Right renal pelvis (tissue), 4 donors: Measurements from ENCODE around the gene AOPEP. TPM values are rescaled to one million over a fixed set of nuclear protein-coding genes. Genes with fewer than 3 reads are reported as not detected.

Source experiments
- DNase-seq, 4 donors: peaks; one replicate each; pipeline ENCODE4 v3.0.0-alpha.2; 2013; ENCODE audit warnings: low read depth in 4 of 4, low spot score in 3 of 4, missing footprints in 1 of 4
- polyA plus RNA-seq, 4 donors: library from polyadenylated mRNA; unstranded; fragments of 120-200 nt; gene quantifications; one replicate each; pipeline ENCODE4 v1.2.1, GENCODE V29; 2013; ENCODE audit not compliant: insufficient read length in 4 of 4

Gene AOPEP
- polyA plus RNA-seq, 4 donors: 48.1 to 60.2 (median 52.1) TPM

DNA sequence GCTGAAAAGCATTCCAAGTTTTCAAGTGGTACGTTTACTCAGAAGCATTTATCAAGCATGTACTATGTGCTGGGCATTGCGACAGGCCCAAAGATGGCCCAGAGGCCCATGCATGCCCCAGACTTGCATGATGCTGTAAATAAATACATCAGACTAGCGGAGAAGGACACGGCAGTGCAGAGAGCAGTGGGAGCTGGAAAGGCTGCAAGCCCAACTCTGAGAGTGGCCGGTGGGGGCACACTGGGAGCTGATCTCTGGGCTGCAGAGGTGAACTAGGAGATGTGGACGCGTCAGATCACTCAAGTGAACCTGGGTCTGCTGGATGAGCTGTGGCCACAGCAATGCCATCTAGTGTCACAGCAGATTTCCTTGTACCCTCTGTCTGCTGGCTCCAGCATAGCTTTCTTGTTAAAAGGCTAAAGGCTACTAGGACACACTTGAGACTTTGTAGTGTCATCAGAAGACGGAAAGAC is 344.1 kb downstream of the AOPEP start:
- no peak for DNase-seq

DNA sequence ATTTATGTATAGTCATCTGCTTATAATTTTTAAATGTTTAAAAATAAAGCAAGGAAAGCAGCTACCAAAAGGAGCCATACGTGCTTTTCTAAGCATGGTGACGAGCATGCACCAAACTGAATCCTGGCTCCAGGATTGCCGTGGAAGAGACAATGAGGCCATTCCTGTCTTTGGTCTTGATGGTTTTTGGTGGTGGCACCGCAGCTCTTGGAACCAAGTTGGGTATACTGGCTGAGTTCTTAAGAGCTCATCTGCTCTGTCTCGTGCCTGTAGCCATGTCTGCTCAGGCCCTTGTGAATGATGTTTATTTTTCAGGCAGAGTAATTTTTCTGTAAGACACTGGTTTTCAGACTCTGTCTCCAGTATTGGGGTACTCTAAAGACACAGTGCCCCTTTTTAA is 345.0 kb downstream of the AOPEP start:
- no peak for DNase-seq

DNA sequence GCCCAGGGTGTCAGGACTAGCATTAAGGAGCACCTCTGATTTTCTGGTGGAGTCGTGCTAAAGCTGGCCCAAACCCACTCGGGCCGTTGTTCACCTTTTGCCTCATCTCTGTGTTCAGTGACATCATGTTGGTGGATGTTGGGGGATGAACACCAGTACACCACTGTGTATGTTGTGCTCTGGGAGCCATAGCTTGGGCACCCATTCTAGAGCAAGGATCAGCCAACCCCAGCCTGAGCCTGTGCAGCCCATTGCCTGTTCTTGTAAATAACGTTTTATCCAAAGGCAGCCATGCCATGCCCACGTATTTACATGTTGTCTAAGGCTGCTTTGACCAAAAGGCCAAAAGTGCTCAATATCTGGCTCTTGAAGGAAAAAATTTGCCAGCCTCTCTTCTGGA is 345.4 kb downstream of the AOPEP start:
- no peak for DNase-seq

DNA sequence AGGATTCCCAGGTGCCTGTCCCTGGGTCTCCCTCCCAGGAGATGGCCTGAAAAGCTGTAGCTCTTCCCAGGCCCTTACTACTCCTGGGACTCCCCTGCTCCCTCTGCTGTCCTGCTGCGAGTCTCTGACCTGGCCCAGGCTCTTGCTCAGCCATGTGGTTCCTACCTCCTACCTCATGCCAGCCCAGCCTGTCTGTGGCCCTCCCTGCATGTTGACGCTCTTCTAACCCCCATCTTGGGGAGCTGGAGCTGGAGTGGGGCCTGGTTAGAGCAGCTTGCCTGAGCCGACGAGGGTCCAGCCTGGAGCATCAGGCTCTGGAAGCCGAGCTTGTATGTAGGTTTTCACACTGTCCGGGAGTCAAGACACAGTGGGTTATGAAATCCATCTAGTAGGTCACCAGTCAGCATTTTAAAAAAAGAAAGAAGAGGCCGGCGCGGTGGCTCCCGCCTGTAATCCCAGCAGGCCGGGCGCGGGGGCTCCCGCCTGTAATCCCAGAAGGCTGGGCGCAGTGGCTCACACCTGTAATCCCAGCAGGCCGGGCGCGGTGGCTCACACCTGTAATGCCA is 346.6 kb downstream of the AOPEP start:
- DNase-seq: no peak

DNA sequence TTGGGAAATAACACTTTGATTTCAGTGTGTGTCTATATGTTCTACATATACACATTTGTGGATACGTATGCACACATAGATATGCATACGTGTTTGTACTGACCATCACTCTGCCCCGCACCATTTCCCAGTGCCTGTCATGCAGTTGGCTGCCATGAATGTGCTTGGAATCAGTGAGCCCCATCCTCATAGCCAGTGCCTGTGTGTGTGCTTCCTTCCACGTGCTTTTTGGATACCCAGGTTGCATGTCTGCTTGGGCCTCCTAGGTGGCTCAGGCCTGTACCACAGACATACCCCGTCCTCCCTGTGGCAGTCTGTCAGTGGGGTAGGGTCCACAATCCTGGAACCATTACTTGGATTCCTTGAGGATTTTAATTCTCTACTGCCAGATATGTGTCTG is 347.4 kb downstream of the AOPEP start:
- no peak for DNase-seq

DNA sequence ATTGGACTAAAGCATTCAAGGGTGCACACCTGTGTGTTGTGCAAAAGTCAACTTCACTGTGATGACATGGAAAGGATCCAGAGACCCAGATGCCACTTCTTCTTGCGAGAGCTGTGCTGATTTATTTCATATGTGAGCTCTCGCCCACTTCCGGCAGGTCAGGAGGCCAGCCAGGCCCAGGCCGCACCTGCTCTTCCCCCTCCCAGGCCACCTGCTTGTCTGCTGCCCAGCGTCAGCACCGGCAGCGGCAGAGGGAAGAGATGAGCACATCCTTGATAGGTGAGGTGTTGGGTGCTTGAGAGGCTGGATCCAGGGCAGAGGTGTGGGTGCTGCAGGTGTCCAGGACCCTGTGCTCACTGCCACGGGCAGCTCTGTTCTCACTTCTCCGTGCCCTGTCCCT is 348.1 kb downstream of the AOPEP start:
- no peak for DNase-seq

DNA sequence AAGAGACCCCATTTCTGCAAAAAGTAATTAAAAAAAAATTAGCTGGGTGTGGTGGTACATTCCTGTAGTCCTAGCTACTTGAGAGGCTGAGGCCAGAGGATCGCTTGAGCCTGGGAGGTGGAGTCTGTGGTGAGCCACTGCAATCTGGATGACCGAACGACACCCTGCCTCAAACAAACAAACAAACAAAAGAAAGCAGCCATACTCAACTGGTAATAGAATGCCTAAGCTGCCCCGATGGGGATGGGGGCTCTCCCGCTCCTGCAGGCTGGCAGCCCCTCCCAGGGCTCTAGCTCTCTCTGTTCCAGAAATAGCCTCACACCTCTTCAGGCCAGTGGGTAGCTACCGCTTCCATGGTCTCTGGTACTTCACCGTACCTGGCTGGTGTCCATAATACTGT is 349.2 kb downstream of the AOPEP start:
- no peak for DNase-seq

DNA sequence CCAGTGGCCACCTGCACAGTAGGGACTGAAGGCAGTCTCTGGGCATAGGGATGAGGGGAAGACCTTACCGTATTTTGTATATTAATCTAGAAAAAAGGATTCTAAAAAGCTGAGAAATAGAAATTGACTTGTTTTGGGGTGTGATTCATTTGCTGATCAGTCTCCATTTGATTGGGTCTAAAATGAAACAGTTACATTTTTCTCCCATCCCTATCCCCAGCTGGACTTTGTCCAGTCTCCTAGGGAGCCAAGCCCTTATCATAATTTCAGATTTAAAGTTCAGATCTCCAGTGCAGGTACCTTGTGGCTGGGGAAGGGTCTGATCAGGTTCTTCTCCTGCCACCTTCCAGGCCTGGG is 350.2 kb downstream of the AOPEP start:
- DNase-seq: no peak

DNA sequence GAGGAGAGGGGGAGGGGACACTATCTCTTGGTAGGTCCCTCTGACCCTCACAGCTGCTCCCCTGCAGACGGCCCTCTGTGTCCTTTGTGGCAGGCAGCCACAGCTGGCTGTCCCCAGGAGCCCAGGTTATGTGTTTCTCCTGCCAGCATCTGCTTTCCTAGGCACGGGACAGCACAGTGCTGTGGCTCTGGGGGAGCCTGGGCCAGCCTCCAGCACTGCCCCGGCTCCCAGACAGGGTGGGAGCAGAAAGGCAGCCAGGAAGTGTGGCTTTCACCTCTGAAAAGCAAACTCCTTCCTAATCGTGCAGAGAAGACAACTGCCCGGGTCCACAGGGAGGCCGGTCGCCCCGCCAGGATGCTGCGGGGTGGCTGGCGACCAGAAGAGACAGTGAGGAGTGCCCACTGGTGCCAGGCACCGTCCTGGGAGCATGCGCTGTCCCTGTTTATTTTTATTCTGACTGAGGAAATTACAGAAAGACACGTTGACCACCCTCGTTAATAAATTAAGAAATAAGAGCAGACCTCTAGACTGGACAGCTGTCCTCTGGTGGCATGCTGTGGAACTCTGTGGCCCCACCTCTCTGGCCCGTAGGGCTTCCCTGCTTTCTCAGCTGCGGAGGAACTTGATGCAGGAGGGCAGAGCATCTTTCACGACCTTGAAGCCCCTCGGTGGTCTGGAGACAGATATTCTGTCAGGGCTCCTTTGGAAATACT is 350.7 kb downstream of the AOPEP start:
- DNase-seq: no peak

DNA sequence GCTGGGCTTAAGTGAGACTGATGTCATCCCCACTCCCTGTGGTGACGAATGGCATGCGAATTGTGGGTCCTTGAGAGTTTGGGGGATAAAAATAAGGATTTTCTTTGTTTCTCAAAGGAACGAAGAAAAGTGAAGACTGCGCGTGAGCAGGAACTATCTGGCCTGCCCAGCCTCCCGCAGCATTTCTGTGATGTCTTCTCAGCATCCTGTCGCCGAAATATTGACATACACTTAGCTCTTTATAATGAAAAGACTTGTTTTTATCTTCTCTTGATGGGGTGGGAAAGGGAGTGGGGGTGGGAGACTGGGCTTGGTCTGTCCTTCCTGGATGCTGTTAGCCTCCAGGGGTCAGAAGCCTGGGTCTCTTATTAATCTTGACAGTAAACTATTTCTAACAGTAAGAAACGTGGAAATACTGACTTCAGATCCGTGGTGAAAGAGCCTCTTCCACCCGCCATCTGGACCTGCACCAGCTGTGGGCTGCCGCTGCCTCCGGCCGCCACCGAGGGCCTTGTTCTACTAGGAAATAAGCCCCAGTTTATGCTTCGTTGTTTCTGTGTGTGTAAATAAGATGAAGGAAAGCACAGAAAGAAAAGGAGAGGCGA is 351.4 kb downstream of the AOPEP start:
- DNase-seq: no peak

DNA sequence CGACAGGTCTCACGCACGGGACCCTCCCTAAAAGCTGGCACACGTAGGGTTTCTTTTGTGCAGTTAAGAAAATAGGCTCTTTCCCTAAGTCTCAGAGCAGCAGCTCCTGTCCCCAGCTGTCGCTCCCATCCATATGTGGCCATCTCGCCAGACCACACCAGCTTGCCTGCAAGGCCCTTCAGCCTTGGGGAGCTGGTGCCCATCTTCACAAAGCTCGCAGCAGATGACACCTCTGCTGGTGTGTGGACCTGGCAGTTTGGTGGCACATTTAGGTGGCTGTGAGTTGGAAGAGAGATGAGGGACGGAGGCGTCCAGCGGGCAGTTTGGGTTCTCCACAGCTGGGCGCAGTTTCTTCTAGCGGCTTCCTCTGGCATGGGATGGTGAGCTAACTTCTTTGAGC is 352.0 kb downstream of the AOPEP start:
- no peak for DNase-seq

DNA sequence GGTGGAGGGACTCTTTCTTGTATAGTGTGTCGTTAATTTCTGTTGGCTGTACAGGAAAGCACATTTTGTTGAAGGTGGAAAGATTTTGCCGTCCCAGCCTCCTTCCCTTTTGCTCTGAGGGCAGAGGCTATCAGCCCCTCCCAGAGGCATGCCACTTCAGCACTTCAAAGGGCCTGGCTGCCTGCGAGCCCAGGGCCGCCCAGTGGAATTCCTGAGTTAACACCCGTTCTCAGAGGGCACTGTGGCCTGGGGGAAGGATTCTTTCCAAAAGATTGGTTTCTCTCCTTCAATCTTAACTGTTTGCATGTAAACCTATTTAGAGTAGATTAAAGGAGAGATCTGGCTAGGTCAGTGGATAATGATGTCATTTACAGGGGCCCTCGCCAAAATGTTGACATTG is 352.4 kb downstream of the AOPEP start:
- no peak for DNase-seq

DNA sequence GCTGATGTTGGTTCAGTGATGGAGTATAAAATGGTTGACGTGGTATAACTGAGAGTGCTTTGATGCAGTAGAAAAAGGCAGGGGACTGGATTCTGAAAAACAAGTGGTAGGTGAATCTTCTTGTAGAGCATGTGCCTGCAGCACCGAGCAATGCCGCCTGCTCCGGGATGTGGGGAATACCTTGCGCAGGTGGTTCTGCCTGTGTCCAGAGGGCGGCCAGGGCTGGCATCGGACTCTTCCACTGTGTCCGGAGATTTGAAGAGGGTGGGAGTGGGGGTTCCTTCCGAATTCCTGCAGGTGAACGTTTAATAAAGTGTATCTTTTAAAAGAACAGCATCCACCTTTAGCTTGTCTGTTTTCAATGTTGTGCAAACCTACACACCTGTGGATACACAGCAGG is 353.0 kb downstream of the AOPEP start:
- no peak for DNase-seq

DNA sequence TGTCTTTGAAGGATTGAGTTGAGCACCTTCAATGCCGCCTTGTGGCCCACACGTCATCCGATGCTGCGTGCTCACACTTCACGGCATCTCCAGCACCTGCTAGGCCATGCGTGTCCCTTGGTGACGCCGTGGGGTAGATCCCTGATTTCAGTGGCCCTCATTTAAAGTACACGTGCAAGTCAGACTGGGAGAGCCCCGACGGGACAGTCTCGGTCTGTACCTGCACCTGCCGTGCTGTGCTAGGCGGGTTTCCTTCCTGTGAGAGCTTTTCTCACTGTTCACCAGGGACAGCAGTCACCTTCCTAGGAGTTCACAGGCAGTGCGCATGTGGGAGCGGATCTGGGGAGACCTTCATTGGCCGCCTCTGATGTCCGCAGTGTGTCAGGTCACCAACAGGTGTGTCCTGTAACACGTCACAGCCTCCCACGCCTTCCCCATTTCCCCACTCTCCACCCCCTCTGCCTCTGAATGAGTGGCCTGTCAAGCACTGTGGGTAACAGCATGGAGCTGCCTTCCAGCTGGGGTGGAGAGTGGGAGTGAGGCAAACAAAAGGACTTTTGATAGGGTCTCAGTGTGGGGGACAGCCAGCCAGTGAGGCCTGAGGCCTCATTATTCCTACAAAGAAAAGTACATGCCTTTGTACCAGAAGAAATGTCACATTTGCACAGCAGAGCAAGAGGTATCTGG is 354.6 kb downstream of the AOPEP start:
- DNase-seq: no peak

DNA sequence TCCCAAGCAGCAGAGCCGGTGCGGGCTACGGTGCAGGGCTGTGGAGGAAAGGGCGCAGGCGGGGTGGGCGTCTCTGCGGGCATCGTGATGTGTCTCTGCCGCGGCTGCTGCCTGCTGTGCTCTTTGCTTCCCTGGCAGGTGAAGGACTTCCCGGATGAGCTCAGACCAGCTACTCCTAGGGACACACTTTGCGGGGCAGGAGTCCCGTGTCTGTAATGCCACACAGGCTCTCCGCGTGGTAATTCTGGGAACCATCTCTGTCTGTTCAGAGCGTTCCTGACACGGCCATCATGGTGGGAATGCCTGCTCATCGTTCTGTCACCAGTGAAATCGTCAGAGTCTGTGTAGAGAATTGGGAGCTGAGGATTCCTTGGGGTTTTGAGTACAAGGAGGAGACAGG is 355.5 kb downstream of the AOPEP start:
- DNase-seq: no peak

DNA sequence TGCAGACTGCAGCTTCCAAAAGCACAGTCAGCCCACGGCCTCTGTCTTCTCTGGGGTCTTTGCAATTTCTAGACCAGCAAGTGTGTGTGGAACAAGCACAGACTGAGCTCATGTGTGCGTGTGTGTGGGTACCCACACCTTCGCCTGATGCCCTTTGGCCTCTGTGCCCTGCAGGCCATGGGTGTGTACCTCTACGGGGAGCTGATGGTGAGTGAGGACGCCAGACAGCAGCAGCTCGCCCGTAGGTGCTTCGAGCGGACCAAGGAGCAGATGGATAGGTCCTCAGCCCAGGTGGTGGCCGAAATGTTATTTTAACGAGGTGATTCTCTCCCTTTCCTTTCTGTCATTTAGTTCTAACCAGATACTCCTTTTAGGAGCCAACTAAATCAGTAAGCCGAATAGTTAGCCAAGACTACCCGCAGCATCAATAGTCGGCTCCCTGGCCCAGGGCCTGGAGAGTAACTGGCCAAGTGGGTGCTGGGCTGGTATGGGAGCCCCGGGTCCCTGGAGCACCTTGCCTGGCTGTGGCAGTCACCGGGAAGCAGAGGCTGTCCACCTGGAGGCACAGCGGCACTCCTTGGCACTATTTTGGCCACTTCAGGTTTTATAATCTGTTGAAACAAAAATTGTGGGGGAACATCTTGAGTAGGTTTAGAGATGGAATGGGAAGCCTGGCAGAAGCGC is 356.0 kb downstream of the AOPEP start:
- DNase-seq: no peak

DNA sequence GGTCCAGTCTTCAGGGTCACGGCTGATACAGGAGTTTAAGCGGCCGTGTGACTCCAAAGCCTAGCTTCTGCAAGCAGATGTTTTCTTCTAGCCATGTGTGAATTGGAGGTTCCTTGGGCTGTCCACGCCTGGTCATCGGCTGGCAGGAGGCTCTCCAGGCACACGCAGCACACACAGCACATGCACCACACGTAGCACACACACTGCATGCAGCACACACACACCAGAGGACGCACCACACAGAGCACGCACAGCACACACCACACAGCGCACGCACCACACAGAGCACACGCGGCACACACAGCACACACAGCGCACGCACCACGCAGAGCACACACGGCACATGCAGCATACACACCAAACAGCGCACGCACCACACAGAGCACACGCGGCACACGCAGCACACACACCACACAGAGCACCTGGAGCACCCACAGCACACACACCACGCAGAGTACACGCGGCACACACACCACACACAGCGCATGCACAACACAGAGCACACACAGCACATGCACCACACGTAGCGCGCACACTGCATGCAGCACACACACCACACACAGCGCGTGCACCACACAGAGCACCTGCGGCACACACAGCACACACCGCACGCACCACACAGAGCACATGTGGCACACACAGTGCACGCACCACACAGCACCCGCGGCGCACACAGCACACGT is 356.7 kb downstream of the AOPEP start:
- DNase-seq: no peak

DNA sequence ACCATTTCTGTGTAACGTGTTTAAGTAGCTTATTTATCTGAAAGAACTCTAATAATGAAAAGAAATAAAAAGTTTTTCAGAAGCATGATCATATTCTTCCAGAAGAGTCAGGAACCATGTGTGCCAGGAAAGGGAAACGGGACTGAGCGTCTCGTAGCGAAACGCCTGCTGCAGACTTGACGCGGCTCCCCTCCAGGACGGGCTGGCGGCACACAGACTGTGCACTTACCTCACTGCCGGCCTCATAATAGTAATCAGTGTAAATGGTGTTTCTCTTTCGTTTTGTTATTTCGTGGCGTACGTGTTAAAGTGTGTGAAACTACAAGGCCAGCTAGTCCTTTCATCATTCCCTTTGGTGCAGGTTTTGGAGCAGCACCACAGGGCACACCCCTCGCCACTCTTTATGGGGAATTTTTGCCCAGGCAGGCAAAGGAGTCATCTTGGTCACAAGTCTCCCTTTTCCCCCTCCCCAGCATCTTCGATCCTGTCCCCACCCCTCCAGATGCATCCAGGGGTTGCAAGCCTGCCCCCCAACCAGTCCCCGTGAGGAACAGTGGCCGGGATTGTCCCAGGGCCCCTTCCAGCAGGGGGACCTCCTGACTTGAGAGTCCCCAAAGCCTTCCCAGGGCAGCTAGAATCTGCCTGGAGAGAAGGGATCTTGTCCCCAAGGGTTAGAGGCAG is 357.9 kb downstream of the AOPEP start:
- no peak for DNase-seq

DNA sequence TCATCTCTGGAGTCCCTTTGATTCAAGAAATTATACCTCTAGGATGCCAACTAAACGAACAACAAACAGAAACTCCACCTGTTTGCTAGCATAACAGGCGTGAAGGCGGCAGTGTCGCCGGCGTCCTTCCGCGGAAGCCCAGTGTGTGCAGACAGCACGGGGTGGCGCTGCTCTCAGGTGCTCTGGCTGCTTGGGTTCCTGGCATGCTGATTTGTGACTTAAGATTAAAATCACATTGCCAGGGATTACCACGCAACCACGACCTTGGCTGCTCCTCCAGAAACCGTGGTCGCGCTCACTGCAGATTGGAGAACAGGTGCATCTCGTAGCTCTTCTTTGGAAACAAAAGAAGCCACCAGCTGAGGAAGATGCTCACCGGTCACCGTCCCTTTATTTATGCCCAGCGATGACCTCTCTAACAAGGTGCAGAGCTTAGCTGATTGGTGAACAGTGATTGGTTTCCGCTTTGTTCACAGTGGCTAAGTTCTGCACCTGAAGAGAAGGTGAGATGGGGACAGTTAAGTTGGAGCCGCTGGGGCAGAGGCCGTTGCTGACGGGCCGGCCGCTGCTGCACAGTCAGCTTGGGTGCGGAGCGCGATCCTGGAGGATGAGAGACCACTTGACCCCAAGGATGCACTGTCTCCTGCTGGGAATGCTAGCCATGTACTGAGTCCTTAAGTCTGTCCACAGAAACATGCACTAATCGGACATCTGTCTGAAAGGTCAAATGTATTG is 358.7 kb downstream of the AOPEP start:
- DNase-seq: no peak
